ENCODE results near the gene AP3D1.

- TF ChIP-seq CTCF (conservative IDR thresholded peaks at IDR 0.05; ENCODE audit: low read length) = no peak
- no peak for TF ChIP-seq EZH2phosphoT487 (IDR thresholded peaks at IDR 0.05; ENCODE audit: borderline replicate concordance, low read depth, low read length)
These were observed 44.5 kb upstream of the AP3D1 start for GRCh38 chr19:2195914-2196313.

Data from OCI-LY7 (cell line).